GM23248 (cell line): ENCODE measurements around the gene TMEM255B.

Experiments
- EZH2 ChIP-seq: fragments of 200-600 bp; sonication (generic); IDR thresholded peaks from 2 replicates; pipeline ENCODE4 v1.6.1; 2018; ENCODE audit warnings: antibody characterized with exemption, mild to moderate bottlenecking; ENCODE audit not compliant: insufficient read depth, poor library complexity, severe bottlenecking
- EZH2phosphoT487 ChIP-seq: fragments of 200-600 bp; sonication (generic); IDR thresholded peaks from 2 replicates; pipeline ENCODE4 v1.6.1; 2018; ENCODE audit warnings: antibody characterized with exemption, moderate library complexity, mild to moderate bottlenecking, low read depth; ENCODE audit not compliant: insufficient read depth

GRCh38 chr13:113809934-113810333, 50.9 kb downstream of the TMEM255B start:
- TF ChIP-seq EZH2phosphoT487 (no peak), EZH2 (no peak)
